IPS-20b (cell line): Measurements from ENCODE around the gene GPX6.

Experiments used
- H3K27ac ChIP-seq: one replicate; pipeline ENCODE4 v1.5.1; 2013; ENCODE audit warnings: low read length
- H3K27me3 ChIP-seq: 2 replicates; pipeline ENCODE4 v1.6.1; 2013; ENCODE audit warnings: mild to moderate bottlenecking, low read length, inconsistent platforms; ENCODE audit not compliant: insufficient read depth
- H3K36me3 ChIP-seq: 2 replicates; pipeline ENCODE4 v1.6.1; 2013; ENCODE audit warnings: low read depth, mild to moderate bottlenecking, inconsistent platforms, low read length, moderate library complexity; ENCODE audit not compliant: insufficient read depth
- H3K4me1 ChIP-seq: 2 replicates; pipeline ENCODE4 v1.6.1; 2013; ENCODE audit warnings: mild to moderate bottlenecking, control low read depth, inconsistent platforms, low read length, moderate library complexity; ENCODE audit not compliant: insufficient read depth
- H3K4me3 ChIP-seq: 2 replicates; pipeline ENCODE4 v1.5.1; 2013; ENCODE audit warnings: mild to moderate bottlenecking, low read length, inconsistent platforms
- H3K9ac ChIP-seq: 2 replicates; pipeline ENCODE4 v1.6.1; 2013; ENCODE audit warnings: low read depth, mild to moderate bottlenecking, inconsistent platforms, low read length, moderate library complexity
- H3K9me3 ChIP-seq: 2 replicates; pipeline ENCODE4 v1.6.1; 2013; ENCODE audit warnings: mild to moderate bottlenecking, low read depth, low read length, inconsistent platforms; ENCODE audit not compliant: insufficient read depth

The GPX6 gene

GRCh38 chr6:28542440-28543296 lies 27.1 kb upstream of the GPX6 start:
- Histone ChIP-seq H3K4me1 (no peaks in the 10 kb centered on the region), H3K4me3 (peak overlapping the region; percentile 75), H3K9me3 (no peaks in the 10 kb centered on the region), H3K9ac (peak overlapping the region; percentile 84; the same call in 1 of the 2 replicates), H3K27ac (peak overlapping the region; percentile 72), H3K36me3 (no peaks in the 10 kb centered on the region), H3K27me3 (no peaks in the 10 kb centered on the region; the same call in 1 of the 2 replicates)

DNA sequence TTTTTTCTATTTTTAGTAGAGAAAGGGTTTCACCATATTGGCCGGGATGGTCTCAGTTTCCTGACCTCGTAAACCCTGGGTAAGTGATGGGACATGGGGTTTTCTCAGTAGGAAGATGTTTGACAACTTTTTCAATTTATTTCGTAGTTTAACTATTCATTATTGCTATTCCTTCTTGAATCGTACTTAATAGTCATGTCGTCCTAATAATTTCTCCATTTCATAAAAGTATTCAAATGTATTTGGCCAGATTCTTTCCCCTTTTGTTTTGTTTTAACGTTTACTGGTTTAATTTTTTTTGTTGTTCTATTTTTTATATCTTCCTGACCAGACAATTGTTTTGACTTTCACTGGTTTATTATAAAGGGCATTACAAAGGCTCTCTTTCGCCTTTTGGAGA lies 26.4 kb upstream of the GPX6 start:
- no peaks in the 10 kb centered on the region; the same call in 1 of the 2 replicates for H3K27me3 ChIP-seq
- H3K9ac ChIP-seq: peak overlapping the region; percentile 84; the same call in 1 of the 2 replicates

DNA sequence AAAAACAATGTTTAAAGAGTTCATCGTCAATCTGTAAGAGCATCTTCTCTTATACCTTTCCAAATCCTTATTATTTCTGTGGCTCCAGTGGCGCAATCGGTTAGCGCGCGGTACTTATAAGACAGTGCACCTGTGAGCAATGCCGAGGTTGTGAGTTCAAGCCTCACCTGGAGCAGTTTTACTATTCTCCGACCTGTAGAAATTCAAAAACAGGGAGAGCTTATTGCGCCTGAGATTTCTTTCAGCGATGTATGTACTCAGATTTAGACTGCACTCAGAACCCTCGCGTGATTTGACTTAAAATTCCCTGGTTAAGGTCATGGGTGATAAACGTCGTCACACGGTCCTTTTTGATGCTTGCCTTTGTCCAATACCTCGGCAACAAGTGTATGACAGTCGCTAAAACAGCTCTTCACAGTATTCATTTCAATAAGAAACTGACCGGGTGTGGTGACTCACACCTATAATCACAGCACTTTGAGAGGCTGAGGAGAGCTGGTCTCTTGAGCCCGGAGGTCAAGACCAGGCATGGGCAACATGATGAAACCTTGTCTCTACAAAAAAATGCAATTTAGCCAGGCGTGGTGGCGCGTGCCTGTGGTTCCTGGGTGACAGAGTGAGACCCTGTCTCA lies 22.0 kb upstream of the GPX6 start:
- no peaks in the 10 kb centered on the region for H3K36me3 ChIP-seq
- peak overlapping the region; percentile 74 for H3K4me3 ChIP-seq
- no peaks in the 10 kb centered on the region for H3K27me3 ChIP-seq
- no peaks in the 10 kb centered on the region for H3K4me1 ChIP-seq
- peak overlapping the region; percentile 78; the same call in 1 of the 2 replicates for H3K9ac ChIP-seq
- no peaks in the 10 kb centered on the region for H3K9me3 ChIP-seq
- no peak overlapping the region for H3K27ac ChIP-seq

More for the DNA sequence above, 26.4 kb upstream of the GPX6 start:
- Histone ChIP-seq H3K4me3 (peak overlapping the region; percentile 75), H3K9me3 (no peaks in the 10 kb centered on the region), H3K4me1 (no peaks in the 10 kb centered on the region), H3K36me3 (no peaks in the 10 kb centered on the region), H3K27ac (peak overlapping the region; percentile 72)

- H3K27ac ChIP-seq: no peak overlapping the region
- H3K27me3 ChIP-seq: no peaks in the 10 kb centered on the region
- peak overlapping the region; percentile 74 for H3K4me3 ChIP-seq
- no peaks in the 10 kb centered on the region for H3K9me3 ChIP-seq
- H3K9ac ChIP-seq: peak overlapping the region; percentile 78; the same call in 1 of the 2 replicates
- no peaks in the 10 kb centered on the region for H3K4me1 ChIP-seq
- H3K36me3 ChIP-seq: no peaks in the 10 kb centered on the region
Observed at GRCh38 chr6:28537065-28537464, 21.5 kb upstream of the GPX6 start.

DNA sequence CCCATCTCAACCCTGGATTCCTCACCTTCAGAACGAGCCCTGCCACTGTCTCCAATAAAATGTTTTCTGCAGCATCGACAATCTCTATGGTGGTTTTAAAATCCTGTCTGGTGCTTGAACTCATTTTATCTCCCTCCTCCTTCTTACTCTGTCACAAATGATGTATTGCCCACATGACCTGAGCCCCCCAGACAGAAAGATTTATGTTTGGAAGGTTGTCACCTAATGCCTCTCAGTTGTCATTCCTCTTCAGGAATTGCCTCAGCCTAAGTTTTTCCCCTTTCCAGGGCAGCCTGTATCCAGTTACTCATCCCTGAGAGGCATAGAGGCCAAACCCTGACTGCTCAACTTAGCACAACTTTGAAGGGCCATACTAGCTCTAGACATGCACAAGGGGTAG lies 19.3 kb upstream of the GPX6 start:
- Histone ChIP-seq H3K4me1 (no peaks in the 10 kb centered on the region), H3K4me3 (no peak overlapping the region), H3K9ac (no peak overlapping the region), H3K27ac (no peak overlapping the region), H3K27me3 (no peaks in the 10 kb centered on the region), H3K9me3 (no peaks in the 10 kb centered on the region), H3K36me3 (no peaks in the 10 kb centered on the region)

DNA sequence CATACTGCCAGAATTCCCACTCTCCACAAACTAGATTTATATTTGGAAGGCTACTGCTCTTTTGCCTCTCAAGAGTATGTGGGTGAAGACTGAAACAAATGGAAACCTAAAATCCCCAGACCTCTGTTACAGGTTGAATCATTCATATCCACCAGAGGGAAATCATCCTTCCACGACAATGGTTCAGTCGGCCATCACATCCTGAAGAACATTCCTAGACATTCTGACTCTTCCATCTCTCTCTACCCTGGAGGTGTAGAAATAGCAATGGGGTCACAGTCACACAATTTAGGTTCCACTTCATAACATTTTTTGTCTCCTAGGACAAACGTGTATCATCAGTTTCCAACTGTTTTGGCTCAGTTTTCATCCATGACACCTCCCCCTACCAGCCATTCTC lies 18.7 kb upstream of the GPX6 start:
- no peak overlapping the region for H3K4me3 ChIP-seq

GRCh38 chr6:28531479-28532128 lies 16.0 kb upstream of the GPX6 start:
- Histone ChIP-seq H3K9me3 (no peaks in the 10 kb centered on the region), H3K27me3 (no peaks in the 10 kb centered on the region), H3K36me3 (no peaks in the 10 kb centered on the region), H3K4me1 (no peaks in the 10 kb centered on the region), H3K4me3 (no peak overlapping the region), H3K9ac (no peak overlapping the region), H3K27ac (no peak overlapping the region)

More for the DNA sequence above, 18.7 kb upstream of the GPX6 start:
- no peaks in the 10 kb centered on the region for H3K9me3 ChIP-seq
- no peak overlapping the region for H3K27ac ChIP-seq
- H3K9ac ChIP-seq: no peak overlapping the region
- no peaks in the 10 kb centered on the region for H3K4me1 ChIP-seq
- no peaks in the 10 kb centered on the region for H3K27me3 ChIP-seq
- H3K36me3 ChIP-seq: no peaks in the 10 kb centered on the region

GRCh38 chr6:28530777-28531176 lies 15.2 kb upstream of the GPX6 start:
- no peaks in the 10 kb centered on the region for H3K36me3 ChIP-seq
- H3K27me3 ChIP-seq: no peaks in the 10 kb centered on the region
- no peak overlapping the region for H3K4me3 ChIP-seq
- H3K9me3 ChIP-seq: no peaks in the 10 kb centered on the region
- H3K27ac ChIP-seq: no peak overlapping the region
- no peak overlapping the region for H3K9ac ChIP-seq
- H3K4me1 ChIP-seq: no peaks in the 10 kb centered on the region

- no peak within 1 kb of the TSS for H3K27ac ChIP-seq
- H3K4me1 ChIP-seq: no peaks in the 10 kb centered on the region
- H3K9me3 ChIP-seq: no peaks in the 10 kb centered on the region
- H3K36me3 ChIP-seq: no peaks in the 10 kb centered on the region
- H3K27me3 ChIP-seq: no peaks in the 10 kb centered on the region
- H3K4me3 ChIP-seq: no peak within 1 kb of the TSS
- no peak within 1 kb of the TSS for H3K9ac ChIP-seq
Observed at GRCh38 chr6:28525496-28526039, 10.0 kb upstream of the GPX6 start, which contains the start of gene GPX5. GPX5 (plus strand) TSS chr6:28525881; CDS start chr6:28526014, 133 bp downstream.

GRCh38 chr6:28523241-28523622 lies 7.6 kb upstream of the GPX6 start:
- H3K9ac ChIP-seq: no peak overlapping the region
- H3K27me3 ChIP-seq: no peaks in the 10 kb centered on the region
- no peak overlapping the region for H3K4me3 ChIP-seq
- H3K27ac ChIP-seq: no peak overlapping the region
- no peaks in the 10 kb centered on the region for H3K9me3 ChIP-seq
- no peaks in the 10 kb centered on the region for H3K36me3 ChIP-seq
- no peaks in the 10 kb centered on the region for H3K4me1 ChIP-seq

GRCh38 chr6:28522594-28523240 lies 7.1 kb upstream of the GPX6 start:
- Histone ChIP-seq H3K4me1 (no peaks in the 10 kb centered on the region), H3K4me3 (no peak overlapping the region), H3K9ac (no peak overlapping the region), H3K9me3 (no peaks in the 10 kb centered on the region), H3K27ac (no peak overlapping the region), H3K27me3 (no peaks in the 10 kb centered on the region), H3K36me3 (no peaks in the 10 kb centered on the region)
